Measurements from ENCODE around the gene BRI3. TPM values are rescaled to one million over a fixed set of nuclear protein-coding genes. Genes with fewer than 3 reads are reported as not detected.

BRI3 gene
- total and polyA plus RNA-seq, 2 of the 8 experiments (the other 6 are each of a cell fraction or from before 2014, with no cell fraction given), result 77.5 to 93.4 TPM

GRCh38 chr7:98312201-98312600 is 30.7 kb downstream of the BRI3 start (continued):
- TF ChIP-seq, protein P1, sequence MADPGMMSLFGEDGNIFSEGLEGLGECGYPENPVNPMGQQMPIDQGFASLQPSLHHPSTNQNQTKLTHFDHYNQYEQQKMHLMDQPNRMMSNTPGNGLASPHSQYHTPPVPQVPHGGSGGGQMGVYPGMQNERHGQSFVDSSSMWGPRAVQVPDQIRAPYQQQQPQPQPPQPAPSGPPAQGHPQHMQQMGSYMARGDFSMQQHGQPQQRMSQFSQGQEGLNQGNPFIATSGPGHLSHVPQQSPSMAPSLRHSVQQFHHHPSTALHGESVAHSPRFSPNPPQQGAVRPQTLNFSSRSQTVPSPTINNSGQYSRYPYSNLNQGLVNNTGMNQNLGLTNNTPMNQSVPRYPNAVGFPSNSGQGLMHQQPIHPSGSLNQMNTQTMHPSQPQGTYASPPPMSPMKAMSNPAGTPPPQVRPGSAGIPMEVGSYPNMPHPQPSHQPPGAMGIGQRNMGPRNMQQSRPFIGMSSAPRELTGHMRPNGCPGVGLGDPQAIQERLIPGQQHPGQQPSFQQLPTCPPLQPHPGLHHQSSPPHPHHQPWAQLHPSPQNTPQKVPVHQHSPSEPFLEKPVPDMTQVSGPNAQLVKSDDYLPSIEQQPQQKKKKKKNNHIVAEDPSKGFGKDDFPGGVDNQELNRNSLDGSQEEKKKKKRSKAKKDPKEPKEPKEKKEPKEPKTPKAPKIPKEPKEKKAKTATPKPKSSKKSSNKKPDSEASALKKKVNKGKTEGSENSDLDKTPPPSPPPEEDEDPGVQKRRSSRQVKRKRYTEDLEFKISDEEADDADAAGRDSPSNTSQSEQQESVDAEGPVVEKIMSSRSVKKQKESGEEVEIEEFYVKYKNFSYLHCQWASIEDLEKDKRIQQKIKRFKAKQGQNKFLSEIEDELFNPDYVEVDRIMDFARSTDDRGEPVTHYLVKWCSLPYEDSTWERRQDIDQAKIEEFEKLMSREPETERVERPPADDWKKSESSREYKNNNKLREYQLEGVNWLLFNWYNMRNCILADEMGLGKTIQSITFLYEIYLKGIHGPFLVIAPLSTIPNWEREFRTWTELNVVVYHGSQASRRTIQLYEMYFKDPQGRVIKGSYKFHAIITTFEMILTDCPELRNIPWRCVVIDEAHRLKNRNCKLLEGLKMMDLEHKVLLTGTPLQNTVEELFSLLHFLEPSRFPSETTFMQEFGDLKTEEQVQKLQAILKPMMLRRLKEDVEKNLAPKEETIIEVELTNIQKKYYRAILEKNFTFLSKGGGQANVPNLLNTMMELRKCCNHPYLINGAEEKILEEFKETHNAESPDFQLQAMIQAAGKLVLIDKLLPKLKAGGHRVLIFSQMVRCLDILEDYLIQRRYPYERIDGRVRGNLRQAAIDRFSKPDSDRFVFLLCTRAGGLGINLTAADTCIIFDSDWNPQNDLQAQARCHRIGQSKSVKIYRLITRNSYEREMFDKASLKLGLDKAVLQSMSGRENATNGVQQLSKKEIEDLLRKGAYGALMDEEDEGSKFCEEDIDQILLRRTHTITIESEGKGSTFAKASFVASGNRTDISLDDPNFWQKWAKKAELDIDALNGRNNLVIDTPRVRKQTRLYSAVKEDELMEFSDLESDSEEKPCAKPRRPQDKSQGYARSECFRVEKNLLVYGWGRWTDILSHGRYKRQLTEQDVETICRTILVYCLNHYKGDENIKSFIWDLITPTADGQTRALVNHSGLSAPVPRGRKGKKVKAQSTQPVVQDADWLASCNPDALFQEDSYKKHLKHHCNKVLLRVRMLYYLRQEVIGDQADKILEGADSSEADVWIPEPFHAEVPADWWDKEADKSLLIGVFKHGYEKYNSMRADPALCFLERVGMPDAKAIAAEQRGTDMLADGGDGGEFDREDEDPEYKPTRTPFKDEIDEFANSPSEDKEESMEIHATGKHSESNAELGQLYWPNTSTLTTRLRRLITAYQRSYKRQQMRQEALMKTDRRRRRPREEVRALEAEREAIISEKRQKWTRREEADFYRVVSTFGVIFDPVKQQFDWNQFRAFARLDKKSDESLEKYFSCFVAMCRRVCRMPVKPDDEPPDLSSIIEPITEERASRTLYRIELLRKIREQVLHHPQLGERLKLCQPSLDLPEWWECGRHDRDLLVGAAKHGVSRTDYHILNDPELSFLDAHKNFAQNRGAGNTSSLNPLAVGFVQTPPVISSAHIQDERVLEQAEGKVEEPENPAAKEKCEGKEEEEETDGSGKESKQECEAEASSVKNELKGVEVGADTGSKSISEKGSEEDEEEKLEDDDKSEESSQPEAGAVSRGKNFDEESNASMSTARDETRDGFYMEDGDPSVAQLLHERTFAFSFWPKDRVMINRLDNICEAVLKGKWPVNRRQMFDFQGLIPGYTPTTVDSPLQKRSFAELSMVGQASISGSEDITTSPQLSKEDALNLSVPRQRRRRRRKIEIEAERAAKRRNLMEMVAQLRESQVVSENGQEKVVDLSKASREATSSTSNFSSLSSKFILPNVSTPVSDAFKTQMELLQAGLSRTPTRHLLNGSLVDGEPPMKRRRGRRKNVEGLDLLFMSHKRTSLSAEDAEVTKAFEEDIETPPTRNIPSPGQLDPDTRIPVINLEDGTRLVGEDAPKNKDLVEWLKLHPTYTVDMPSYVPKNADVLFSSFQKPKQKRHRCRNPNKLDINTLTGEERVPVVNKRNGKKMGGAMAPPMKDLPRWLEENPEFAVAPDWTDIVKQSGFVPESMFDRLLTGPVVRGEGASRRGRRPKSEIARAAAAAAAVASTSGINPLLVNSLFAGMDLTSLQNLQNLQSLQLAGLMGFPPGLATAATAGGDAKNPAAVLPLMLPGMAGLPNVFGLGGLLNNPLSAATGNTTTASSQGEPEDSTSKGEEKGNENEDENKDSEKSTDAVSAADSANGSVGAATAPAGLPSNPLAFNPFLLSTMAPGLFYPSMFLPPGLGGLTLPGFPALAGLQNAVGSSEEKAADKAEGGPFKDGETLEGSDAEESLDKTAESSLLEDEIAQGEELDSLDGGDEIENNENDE (IDR thresholded peaks at IDR 0.05; ENCODE audit: insufficient replicate concordance, low read length), result no peak
- TF ChIP-seq, protein P2, sequence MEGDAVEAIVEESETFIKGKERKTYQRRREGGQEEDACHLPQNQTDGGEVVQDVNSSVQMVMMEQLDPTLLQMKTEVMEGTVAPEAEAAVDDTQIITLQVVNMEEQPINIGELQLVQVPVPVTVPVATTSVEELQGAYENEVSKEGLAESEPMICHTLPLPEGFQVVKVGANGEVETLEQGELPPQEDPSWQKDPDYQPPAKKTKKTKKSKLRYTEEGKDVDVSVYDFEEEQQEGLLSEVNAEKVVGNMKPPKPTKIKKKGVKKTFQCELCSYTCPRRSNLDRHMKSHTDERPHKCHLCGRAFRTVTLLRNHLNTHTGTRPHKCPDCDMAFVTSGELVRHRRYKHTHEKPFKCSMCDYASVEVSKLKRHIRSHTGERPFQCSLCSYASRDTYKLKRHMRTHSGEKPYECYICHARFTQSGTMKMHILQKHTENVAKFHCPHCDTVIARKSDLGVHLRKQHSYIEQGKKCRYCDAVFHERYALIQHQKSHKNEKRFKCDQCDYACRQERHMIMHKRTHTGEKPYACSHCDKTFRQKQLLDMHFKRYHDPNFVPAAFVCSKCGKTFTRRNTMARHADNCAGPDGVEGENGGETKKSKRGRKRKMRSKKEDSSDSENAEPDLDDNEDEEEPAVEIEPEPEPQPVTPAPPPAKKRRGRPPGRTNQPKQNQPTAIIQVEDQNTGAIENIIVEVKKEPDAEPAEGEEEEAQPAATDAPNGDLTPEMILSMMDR (IDR thresholded peaks at IDR 0.05; ENCODE audit: control extremely low read depth in 1 of 3, insufficient read depth in 1 of 3, low read depth in 1 of 3, low read length in 3 of 3), result no peak
- TF ChIP-seq SP1 (IDR thresholded peaks at IDR 0.05; ENCODE audit: low read depth, low read length) (no peak), SP2 (IDR thresholded peaks at IDR 0.05; ENCODE audit: low read length) (no peak), MAX (IDR thresholded peaks at IDR 0.05) (no peak), GABPA (IDR thresholded peaks at IDR 0.05; ENCODE audit: borderline replicate concordance, insufficient read depth, low read length) (no peak), E2F6 (IDR thresholded peaks at IDR 0.05) (no peak), CBX8 (IDR thresholded peaks at IDR 0.05; ENCODE audit: borderline replicate concordance, low read depth, low read length) (no peak)
